CD4-positive, CD25-positive, alpha-beta regulatory T cell (primary cell): ENCODE measurements around the gene FYTTD1. TPM values are rescaled to one million over a fixed set of nuclear protein-coding genes. Genes with fewer than 3 reads are reported as not detected.
A peak's percentile ranks its signal among the peaks of the same experiment; 100 is the strongest.

Experiments used
- ATAC-seq, 2 donors: fragments of 150-1000 bp; cut with Tn5 transposase; one replicate each; pipeline ENCODE4 v1.10.0; 2021; ENCODE audit warnings: low read depth in 2 of 2, moderate number of reproducible peaks in 2 of 2, moderate library complexity in 1 of 2
- DNase-seq, 3 donors: peaks; one replicate each; pipeline versions ENCODE4 v3.0.0 to v3.0.0-alpha.2; 2012 to 2022; ENCODE audit warnings: mixed read lengths in 1 of 3
- H3K27ac ChIP-seq: one replicate; pipeline ENCODE4 v1.7.0; 2013; ENCODE audit warnings: mild to moderate bottlenecking, low read length; ENCODE audit not compliant: insufficient read depth, poor library complexity, severe bottlenecking
- H3K27me3 ChIP-seq: one replicate; pipeline ENCODE4 v1.7.0; 2013; ENCODE audit warnings: low read length; ENCODE audit not compliant: control insufficient read depth, insufficient read depth
- H3K36me3 ChIP-seq: one replicate; pipeline ENCODE4 v1.7.0; 2013; ENCODE audit warnings: mild to moderate bottlenecking, low read length, moderate library complexity; ENCODE audit not compliant: control insufficient read depth, insufficient read depth
- H3K4me1 ChIP-seq: 2 replicates; pipeline ENCODE4 v1.7.0; 2013; ENCODE audit warnings: mild to moderate bottlenecking, low read length; ENCODE audit not compliant: insufficient read depth, control insufficient read depth, poor library complexity, severe bottlenecking
- H3K4me3 ChIP-seq: one replicate; pipeline ENCODE4 v1.7.0; 2013; ENCODE audit warnings: low read depth, mild to moderate bottlenecking, low read length, moderate library complexity
- H3K9me3 ChIP-seq, 2 experiments: 1 replicate in 1 of 2; 2 replicates in 1 of 2; pipeline ENCODE4 v1.7.0; 2013; ENCODE audit warnings: low read length in 2 of 2, mild to moderate bottlenecking in 1 of 2, moderate library complexity in 1 of 2; ENCODE audit not compliant: control insufficient read depth in 2 of 2
- H3K27ac Mint-ChIP-seq, 3 donors: one replicate each; pipeline ENCODE4 v1.8.0; 2020 to 2022; ENCODE audit warnings: mild to moderate bottlenecking in 3 of 3, mixed read lengths in 3 of 3, moderate library complexity in 2 of 3
- H3K27me3 Mint-ChIP-seq: one replicate; pipeline ENCODE4 v1.8.0; 2022; ENCODE audit warnings: mild to moderate bottlenecking, mixed read lengths
- H3K36me3 Mint-ChIP-seq: one replicate; pipeline ENCODE4 v1.8.0; 2020; ENCODE audit warnings: mixed read lengths
- H3K4me1 Mint-ChIP-seq, 4 donors: one replicate each; pipeline ENCODE4 v1.8.0; 2020 to 2022; ENCODE audit warnings: mixed read lengths in 4 of 4, mild to moderate bottlenecking in 1 of 4
- H3K4me3 Mint-ChIP-seq, 4 donors: one replicate each; pipeline ENCODE4 v1.8.0; 2020 to 2022; ENCODE audit warnings: mild to moderate bottlenecking in 4 of 4, mixed read lengths in 4 of 4, moderate library complexity in 3 of 4
- H3K9me3 Mint-ChIP-seq, 7 donors: one replicate each; pipeline ENCODE4 v1.8.0; 2020 to 2022; ENCODE audit warnings: mixed read lengths in 7 of 7, mild to moderate bottlenecking in 3 of 7, moderate library complexity in 2 of 7
- polyA plus RNA-seq, 4 donors: library from polyadenylated mRNA; unstranded; fragments of 300-500 nt; fragmentation: Illumina TruSeq; gene quantifications; one replicate each; pipeline ENCODE4 v1.2.3, GENCODE V29; 2021
- total RNA-seq: library from RNA; stranded (reverse); gene quantifications from one replicate; pipeline ENCODE4 v1.2.3, GENCODE V29; 2022

The FYTTD1 gene
- total and polyA plus RNA-seq, 5 donors from 2014 or later: 42.2 to 91.0 (median 83.3) TPM

DNA sequence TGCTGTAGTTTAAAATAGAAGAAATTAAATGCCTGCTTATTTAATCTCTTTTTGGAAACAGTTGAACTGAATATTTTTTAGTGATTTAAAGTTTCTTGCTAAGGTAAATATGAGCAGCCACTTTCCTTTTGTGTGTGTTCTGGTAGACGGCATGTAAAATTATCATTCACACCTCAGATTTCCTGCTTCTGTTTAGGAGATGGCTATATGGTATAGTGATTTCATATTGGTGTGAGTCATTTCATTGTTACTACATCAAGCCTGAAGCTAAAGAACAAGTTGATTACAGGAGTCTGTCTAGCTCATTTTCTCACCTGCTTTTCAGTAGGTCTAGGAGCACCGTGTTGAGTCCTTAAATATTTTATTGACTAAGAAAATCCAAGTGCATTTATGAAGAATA, 43.6 kb downstream of the FYTTD1 start:
- no peaks in the 10 kb centered on the region for H3K36me3 ChIP-seq
- Mint-ChIP-seq H3K4me3 (peak overlapping the region; percentile 59 to 89 (median 84)), H3K9me3 (no peaks in the 10 kb centered on the region), H3K36me3 (no peaks in the 10 kb centered on the region), H3K4me1 (peaks cover 36 to 58% (median 50%) of the 10 kb centered on the region in 4 donors), H3K27me3 (no peaks in the 10 kb centered on the region), H3K27ac (peak overlapping the region; percentile 68 to 79 (median 69))
- H3K27ac ChIP-seq: no peak overlapping the region
- DNase-seq: peak in 2 of 3 donors; percentile 20 to 74
- no peaks in the 10 kb centered on the region for H3K27me3 ChIP-seq
- H3K4me3 ChIP-seq: peak overlapping the region; percentile 58
- peaks cover 18% of the 10 kb centered on the region for H3K4me1 ChIP-seq
- ATAC-seq: peak; percentile 54 to 61
- no peaks in the 10 kb centered on the region for H3K9me3 ChIP-seq

DNA sequence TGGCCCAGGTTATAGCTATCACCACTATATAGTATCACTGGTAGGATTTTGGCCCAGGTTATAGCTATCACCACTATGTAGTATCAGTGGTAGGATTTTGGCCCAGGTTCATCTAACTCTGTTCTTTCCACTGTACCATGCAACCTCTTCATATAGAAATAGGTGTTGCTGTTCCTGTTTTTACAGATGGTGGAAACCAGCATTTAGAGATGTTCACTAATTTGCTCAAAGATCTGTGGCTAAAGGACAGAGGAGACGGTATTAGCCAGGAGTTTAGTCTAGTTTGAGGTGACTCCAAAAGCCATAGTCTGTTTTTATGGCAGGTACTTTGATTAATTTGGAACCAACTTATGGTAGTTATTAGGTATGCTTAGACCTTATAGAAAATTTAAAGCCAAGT, 44.4 kb downstream of the FYTTD1 start:
- Mint-ChIP-seq H3K9me3 (no peaks in the 10 kb centered on the region), H3K27me3 (no peaks in the 10 kb centered on the region), H3K4me1 (peaks cover 41 to 67% (median 58%) of the 10 kb centered on the region in 4 donors), H3K27ac (peak overlapping the region in 1 of 3 donors; percentile 17), H3K36me3 (no peaks in the 10 kb centered on the region), H3K4me3 (peak overlapping the region in 3 of 4 donors; percentile 1 to 89 (median 88))
- Histone ChIP-seq H3K27me3 (no peaks in the 10 kb centered on the region), H3K4me3 (peak overlapping the region; percentile 58), H3K4me1 (peaks cover 18% of the 10 kb centered on the region), H3K9me3 (no peaks in the 10 kb centered on the region), H3K36me3 (no peaks in the 10 kb centered on the region), H3K27ac (no peak overlapping the region)
- ATAC-seq (no peak), DNase-seq (no peak)

DNA sequence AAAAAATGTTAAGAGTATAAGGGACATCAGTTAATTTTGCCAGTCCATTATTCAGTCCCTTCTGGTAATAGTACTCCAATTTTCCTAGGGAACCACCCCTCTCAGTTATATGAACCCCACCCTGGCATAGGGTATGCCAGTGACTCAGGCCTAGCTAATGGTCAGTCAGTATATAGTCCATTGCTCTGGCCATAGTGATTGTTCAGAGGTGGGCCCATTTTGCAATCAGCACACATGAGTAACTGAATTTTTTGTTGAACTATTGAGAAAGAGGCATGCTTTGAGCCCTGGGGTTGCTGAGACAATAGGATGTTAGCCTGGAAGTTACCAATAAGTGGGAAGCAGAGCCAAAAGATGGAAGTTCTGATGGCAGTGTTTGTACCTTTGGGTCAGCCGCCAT, 45.5 kb downstream of the FYTTD1 start:
- peak overlapping the region in 2 of 3 donors; percentile 18 to 49 for H3K27ac Mint-ChIP-seq
- H3K27ac ChIP-seq: no peak overlapping the region
- H3K36me3 Mint-ChIP-seq: no peaks in the 10 kb centered on the region
- peaks cover 34 to 70% (median 57%) of the 10 kb centered on the region in 4 donors for H3K4me1 Mint-ChIP-seq
- no peak overlapping the region for H3K4me3 Mint-ChIP-seq
- no peaks in the 10 kb centered on the region for H3K36me3 ChIP-seq
- no peak for DNase-seq
- no peaks in the 10 kb centered on the region for H3K27me3 Mint-ChIP-seq
- ATAC-seq: no peak
- H3K9me3 ChIP-seq: no peaks in the 10 kb centered on the region
- no peak overlapping the region for H3K4me3 ChIP-seq
- no peaks in the 10 kb centered on the region for H3K9me3 Mint-ChIP-seq
- no peaks in the 10 kb centered on the region for H3K27me3 ChIP-seq
- H3K4me1 ChIP-seq: peaks cover 18% of the 10 kb centered on the region

DNA sequence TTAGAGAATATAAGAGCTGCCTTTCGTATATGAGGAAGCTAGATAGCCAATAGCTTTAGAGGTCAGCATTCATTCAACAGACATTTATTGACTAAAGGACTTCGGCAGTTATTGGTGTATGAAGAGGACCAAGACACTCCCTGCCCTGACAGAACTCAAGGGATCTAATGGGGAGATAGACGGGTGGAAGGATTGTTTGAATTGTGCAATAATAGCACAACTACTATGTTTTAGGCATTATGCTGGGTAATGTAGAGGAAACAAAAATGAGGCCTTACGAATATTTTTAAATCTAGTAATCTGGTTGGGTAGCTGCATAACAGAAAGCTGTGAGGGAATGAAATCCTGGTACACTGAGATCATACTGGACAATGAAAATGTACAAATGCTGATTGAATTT, 46.4 kb downstream of the FYTTD1 start:
- Mint-ChIP-seq H3K27ac (peak overlapping the region in 2 of 3 donors; percentile 5 to 76), H3K9me3 (no peaks in the 10 kb centered on the region), H3K36me3 (no peaks in the 10 kb centered on the region), H3K4me3 (no peak overlapping the region), H3K27me3 (no peaks in the 10 kb centered on the region), H3K4me1 (peaks cover 36 to 79% (median 62%) of the 10 kb centered on the region in 4 donors)
- Histone ChIP-seq H3K36me3 (no peaks in the 10 kb centered on the region), H3K27ac (no peak overlapping the region), H3K27me3 (no peaks in the 10 kb centered on the region), H3K4me1 (peaks cover 19% of the 10 kb centered on the region), H3K9me3 (no peaks in the 10 kb centered on the region), H3K4me3 (no peak overlapping the region)
- DNase-seq: no peak
- ATAC-seq: no peak

DNA sequence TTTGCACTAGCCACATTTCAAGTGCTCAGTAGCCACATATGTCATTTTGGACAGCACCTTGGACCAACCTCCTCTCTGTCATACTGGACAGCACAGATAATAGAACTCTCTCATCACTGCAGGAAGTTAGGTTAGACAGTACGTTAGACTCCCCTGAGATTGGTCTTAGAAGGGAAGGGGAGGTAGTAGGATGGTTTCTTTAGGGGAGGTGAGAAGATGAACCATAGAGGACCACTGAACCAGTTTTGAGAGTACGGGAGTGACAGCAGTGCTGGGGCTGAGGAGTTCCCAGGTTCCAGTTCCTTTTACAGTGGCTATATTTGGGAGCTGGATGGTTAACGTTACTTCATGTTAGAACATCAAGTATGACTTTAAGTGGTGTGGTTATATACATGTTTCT, 49.2 kb downstream of the FYTTD1 start:
- ATAC-seq: no peak
- peaks cover 40 to 83% (median 70%) of the 10 kb centered on the region in 4 donors for H3K4me1 Mint-ChIP-seq

DNA sequence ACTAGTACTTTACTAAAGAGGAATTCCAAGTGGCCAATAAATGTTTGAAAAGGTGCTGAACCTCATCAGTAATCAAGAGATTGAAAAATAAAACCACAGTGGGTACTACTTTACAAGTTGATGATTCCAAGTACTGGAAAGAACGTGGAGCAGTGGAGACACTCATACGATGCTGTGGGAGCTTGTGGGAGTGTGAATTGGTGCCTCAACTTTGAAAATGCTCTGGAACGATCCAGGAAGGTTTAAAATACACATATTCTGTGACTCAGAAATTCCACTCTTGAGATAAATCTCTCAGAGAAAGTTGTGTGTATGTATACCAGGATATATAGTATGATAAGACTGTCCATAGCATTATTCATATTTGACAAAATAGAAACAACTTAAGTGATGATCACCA, 50.7 kb downstream of the FYTTD1 start:
- H3K36me3 Mint-ChIP-seq: no peaks in the 10 kb centered on the region
- H3K4me3 Mint-ChIP-seq: no peak overlapping the region
- DNase-seq: no peak
- peaks cover 2% of the 10 kb centered on the region for H3K36me3 ChIP-seq
- H3K4me1 Mint-ChIP-seq: peaks cover 34 to 77% (median 59%) of the 10 kb centered on the region in 4 donors
- no peak overlapping the region for H3K27ac ChIP-seq
- ATAC-seq: no peak
- no peak overlapping the region for H3K4me3 ChIP-seq
- H3K9me3 Mint-ChIP-seq: no peaks in the 10 kb centered on the region
- no peaks in the 10 kb centered on the region for H3K27me3 ChIP-seq
- H3K9me3 ChIP-seq: no peaks in the 10 kb centered on the region
- H3K27ac Mint-ChIP-seq: peak overlapping the region in 2 of 3 donors; percentile 49 to 88
- H3K27me3 Mint-ChIP-seq: no peaks in the 10 kb centered on the region
- H3K4me1 ChIP-seq: peaks cover 19% of the 10 kb centered on the region

More for the DNA sequence above, 49.2 kb downstream of the FYTTD1 start:
- peak overlapping the region in 1 of 3 donors; percentile 57 for H3K27ac Mint-ChIP-seq
- H3K36me3 ChIP-seq: no peaks in the 10 kb centered on the region
- DNase-seq: no peak
- no peaks in the 10 kb centered on the region for H3K9me3 Mint-ChIP-seq
- no peak overlapping the region for H3K27ac ChIP-seq
- no peaks in the 10 kb centered on the region for H3K27me3 ChIP-seq
- H3K4me1 ChIP-seq: peaks cover 23% of the 10 kb centered on the region
- H3K4me3 Mint-ChIP-seq: no peak overlapping the region
- H3K4me3 ChIP-seq: no peak overlapping the region
- H3K27me3 Mint-ChIP-seq: no peaks in the 10 kb centered on the region
- no peaks in the 10 kb centered on the region for H3K9me3 ChIP-seq
- H3K36me3 Mint-ChIP-seq: no peaks in the 10 kb centered on the region

DNA sequence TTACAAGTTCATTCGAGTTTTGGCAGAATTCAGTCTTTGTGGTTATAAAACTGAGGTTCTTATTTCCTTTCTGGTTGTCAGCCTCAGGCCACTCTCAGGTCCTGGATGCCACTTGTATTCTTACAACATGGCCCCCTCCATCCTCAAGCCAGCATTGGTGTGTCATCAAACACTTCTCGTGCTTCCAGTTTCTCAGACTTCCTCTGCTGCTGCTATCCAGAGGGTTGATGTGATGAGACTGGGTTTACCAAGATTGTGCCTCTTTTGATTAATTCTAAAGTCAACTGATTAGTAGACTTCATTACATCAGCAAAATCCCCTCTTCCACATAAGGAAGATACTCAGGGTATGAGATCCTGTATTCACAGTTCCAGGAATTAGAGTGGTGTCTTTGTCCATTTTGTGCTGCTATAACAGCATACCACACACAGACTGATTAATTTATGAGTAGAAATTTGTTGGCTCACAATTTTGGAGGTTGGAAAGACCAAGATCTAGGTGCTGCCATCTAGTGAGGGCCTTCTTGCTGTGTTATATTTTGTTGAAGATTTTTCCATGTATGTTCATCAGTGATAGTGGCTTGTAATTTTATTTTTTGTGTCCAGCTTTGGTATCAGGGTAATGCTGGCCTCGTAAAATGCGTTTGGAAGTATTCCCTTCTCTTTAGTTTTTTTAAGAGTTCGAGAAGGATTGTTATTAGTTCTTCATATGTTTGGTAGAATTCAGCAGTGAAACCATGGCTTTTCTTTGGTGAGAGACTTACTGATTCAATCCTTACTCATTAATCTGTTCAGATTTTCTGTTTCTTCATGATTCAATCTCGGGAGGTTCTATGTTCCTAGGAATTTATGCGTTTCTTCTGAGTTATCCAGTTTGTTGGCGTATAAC, 52.5 kb downstream of the FYTTD1 start:
- Mint-ChIP-seq H3K27me3 (no peaks in the 10 kb centered on the region), H3K9me3 (no peaks in the 10 kb centered on the region), H3K4me3 (peak overlapping the region in 2 of 4 donors; percentile 34 to 41), H3K36me3 (peaks cover 3% of the 10 kb centered on the region), H3K4me1 (peaks cover 27 to 63% (median 50%) of the 10 kb centered on the region in 4 donors), H3K27ac (peak overlapping the region; percentile 48 to 67 (median 62))
- H3K27me3 ChIP-seq: no peaks in the 10 kb centered on the region
- H3K9me3 ChIP-seq: no peaks in the 10 kb centered on the region
- H3K27ac ChIP-seq: peak overlapping the region; percentile 7
- no peak overlapping the region for H3K4me3 ChIP-seq
- H3K36me3 ChIP-seq: peaks cover 2% of the 10 kb centered on the region
- H3K4me1 ChIP-seq: peaks cover 19% of the 10 kb centered on the region
- peak in 2 of 3 donors; percentile 32 to 61 for DNase-seq
- peak; percentile 53 to 54 for ATAC-seq
